Measurements from ENCODE around the gene CSNK1A1. TPM values are rescaled to one million over a fixed set of nuclear protein-coding genes. Genes with fewer than 3 reads are reported as not detected.
"Not testable (repeated sequence)": the region's sequence is repeated elsewhere in the genome, so short reads cannot be mapped to it uniquely, and the experiment has no call there.

The CSNK1A1 gene
- total RNA-seq, 8 experiments from 2014 or later = 196 to 391 (median 279) TPM

DNA sequence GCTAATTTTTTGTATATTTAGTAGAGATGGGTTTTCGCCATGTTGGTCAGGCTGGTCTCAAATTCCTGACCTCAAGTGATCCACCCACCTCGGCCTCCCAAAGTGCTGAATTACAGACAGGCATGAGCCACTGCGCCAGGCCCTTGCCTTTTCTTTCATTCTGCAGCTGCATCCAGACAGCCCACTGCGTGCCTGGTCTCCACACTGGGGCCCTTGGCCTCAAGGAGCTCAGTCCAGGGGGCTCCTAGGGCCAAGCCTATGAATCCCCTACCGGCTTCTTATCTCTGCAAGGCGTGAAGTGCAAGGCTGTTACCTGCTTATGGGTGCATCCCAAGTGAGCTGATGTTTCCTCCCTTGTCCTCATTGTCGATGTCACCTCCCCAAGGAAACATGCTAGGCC, 78.8 kb downstream of the CSNK1A1 start:
- H3K4me1 ChIP-seq (replicated peaks in 1 of 2) = peaks cover 11 to 17% of the 10 kb centered on the region in 2 donors
- H3K27ac ChIP-seq = no peak overlapping the region
- ATAC-seq (replicated peaks in 6 of 8) = no peak
- H3K4me3 ChIP-seq = no peak overlapping the region
- WGBS, 10 experiments = 60 to 100% (median 85%) methylated on average over 1 to 5 of the region's 7 CpGs; no CpG with 5 or more reads in 5 of the 10 experiments
- in situ Hi-C loops (cut with MboI; ENCODE audit: low pct_unique_long_range_greater_than_20kb in 2 of 9, low sequenced_read_pairs in 9 of 9, unreplicated experiment in 9 of 9) = no loop called here

DNA sequence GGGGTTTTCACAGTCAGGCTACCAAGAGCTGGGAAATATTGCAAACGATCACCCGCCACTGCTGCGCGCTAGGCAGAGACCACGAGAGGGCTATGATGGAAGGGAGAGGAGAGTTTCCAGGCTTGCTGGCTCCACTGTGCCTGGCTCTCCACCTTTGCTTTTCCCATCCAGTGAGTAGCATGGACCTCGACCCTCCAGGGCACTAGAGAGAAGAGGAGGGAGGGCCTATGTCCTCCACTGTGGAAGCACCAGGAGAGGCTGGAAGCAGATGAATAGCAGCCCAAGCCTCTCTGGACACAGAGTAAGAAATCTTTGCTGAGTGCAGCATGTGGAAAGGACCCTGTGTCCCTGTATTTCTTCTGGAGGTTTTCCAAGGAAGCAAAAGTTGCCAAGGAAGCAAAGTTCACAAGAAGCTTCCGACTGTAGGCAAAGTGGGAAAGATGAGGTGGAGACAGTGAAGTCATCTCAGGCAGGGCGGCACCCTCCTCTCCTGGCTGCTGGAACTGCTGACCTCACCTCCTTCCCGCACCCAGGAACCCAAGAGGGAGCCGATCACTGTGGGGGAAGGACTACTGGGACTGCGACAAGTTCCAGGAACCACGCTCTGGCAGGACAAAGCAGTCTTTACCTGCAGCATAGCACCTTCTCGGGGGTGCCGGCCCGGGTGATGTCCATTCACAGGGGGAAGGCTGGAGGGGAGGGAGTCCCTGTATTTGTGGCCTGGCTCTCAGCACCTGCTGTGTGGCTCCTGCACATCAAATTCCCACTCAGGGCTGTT, 79.6 kb downstream of the CSNK1A1 start:
- in situ Hi-C loops (cut with MboI; ENCODE audit: low pct_unique_long_range_greater_than_20kb in 2 of 9, low sequenced_read_pairs in 9 of 9, unreplicated experiment in 9 of 9) = no loop called here

DNA sequence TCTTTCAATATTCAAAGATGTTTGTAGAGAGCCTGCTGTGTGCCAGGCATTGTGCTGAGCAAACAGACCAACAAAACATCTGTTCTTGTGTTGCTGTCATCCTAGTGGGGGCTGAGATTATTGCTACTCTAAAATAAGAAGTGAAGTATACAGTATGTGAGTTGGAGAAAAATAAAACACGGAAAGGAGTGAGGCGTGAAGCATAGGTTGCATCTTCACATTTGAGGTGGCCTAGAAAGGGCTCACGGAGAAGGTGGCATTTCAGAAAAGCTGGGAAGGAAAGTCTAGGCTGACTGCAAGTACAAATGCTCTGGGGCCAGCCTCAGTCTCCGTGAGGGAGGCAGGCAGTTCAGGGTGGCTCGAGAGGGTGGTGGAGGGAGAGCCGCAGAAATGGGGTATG, 80.3 kb downstream of the CSNK1A1 start:
- in situ Hi-C loops (cut with MboI; ENCODE audit: low pct_unique_long_range_greater_than_20kb in 2 of 9, low sequenced_read_pairs in 9 of 9, unreplicated experiment in 9 of 9) = no loop called here
- Histone ChIP-seq H3K27ac (no peak overlapping the region), H3K4me1 (replicated peaks in 1 of 2) (peaks cover 12 to 19% of the 10 kb centered on the region in 2 donors), H3K4me3 (no peak overlapping the region)
- peak in 3 of 8 experiments; percentile 4 to 27 (median 5) for ATAC-seq (replicated peaks in 6 of 8)
- 60 to 100% (median 92%) methylated on average over 1 to 6 of the region's 6 CpGs for WGBS, 10 experiments

More for the DNA sequence above, 79.6 kb downstream of the CSNK1A1 start:
- peak; percentile 69 to 88 (median 84) for ATAC-seq (replicated peaks in 6 of 8)
- Histone ChIP-seq H3K4me3 (no peak overlapping the region), H3K27ac (no peak overlapping the region), H3K4me1 (replicated peaks in 1 of 2) (peaks cover 11 to 20% of the 10 kb centered on the region in 2 donors)
- WGBS, 10 experiments = 0 to 82% (median 74%) methylated on average over 1 to 9 of the region's 15 CpGs; no CpG with 5 or more reads in 4 of the 10 experiments

DNA sequence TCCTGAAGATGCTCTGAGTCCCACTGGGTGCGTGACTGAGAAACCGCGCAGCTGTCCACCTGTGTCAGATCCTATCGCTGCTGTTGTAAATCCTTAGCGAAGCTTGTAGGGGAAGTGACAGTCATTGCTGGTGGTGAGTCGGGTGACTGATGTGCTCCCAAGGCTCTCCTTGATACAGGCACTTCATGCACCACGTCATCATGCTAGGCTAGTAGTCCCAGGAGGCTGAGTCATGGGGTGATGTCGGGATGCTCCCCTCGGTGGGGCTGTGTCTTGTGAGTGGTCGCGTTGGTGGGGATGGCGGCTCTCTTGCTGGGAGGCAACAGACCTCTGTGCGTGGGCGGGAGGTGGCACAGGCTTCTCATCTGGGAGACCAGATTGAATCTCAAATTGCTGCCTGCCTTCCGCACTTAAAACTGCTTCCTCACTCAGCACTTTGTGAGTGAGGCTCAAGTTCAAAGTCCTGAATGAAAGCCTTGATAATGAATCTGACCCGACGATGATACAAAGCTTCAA, 84.7 kb downstream of the CSNK1A1 start:
- ATAC-seq (replicated peaks in 6 of 8) = peak; percentile 17 to 98 (median 97)
- in situ Hi-C loops (cut with MboI; ENCODE audit: low pct_unique_long_range_greater_than_20kb in 2 of 9, low sequenced_read_pairs in 9 of 9, unreplicated experiment in 9 of 9) = no loop called here
- H3K4me3 ChIP-seq = no peak overlapping the region
- WGBS, 10 experiments = 11 to 65% (median 27%) methylated on average over 3 to 5 of the region's 17 CpGs; no CpG with 5 or more reads in 3 of the 10 experiments
- peak overlapping the region; percentile 42 to 77 for H3K27ac ChIP-seq
- H3K4me1 ChIP-seq (replicated peaks in 1 of 2) = peaks cover 8 to 11% of the 10 kb centered on the region in 2 donors

DNA sequence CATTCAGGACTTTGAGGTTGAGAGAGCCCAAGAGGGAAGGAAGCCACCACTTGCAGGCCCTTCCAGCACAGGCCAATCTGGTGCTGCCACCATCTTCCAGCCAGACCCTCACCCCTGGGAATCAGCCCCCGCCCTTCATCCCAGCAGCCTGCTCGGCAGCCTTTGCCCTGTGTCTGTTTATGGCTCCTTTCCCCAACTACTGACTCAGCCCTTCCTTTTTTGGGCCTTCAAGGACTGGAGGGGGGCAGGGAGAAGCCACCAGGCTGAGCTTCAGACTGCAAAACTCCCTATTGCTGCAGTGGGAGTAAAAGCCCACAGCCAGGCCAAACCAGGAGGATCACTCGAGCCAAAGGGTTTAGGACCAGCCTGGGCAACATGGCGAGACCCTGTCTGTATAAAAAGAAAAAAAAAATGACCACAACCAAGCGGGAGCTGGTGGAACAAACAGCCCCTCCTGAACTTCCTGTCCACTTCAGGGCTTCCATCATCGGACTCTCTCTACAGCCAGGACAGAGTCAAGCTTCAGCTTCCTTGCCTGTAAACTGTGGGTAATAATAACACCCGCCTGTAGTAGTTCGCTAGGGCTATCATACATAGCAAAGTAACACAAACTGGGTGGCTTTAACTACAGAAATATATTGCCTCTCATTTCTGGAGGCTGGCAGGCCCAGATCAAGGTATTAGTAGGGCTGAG, 86.3 kb downstream of the CSNK1A1 start:
- H3K4me1 ChIP-seq (replicated peaks in 1 of 2) = peaks cover 8 to 10% of the 10 kb centered on the region in 2 donors
- peak in 1 of 8 experiments; percentile 28 for ATAC-seq (replicated peaks in 6 of 8)
- 70 to 93% (median 85%) methylated on average over 2 to 4 of the region's 8 CpGs; no CpG with 5 or more reads in 4 of the 10 experiments for WGBS, 10 experiments
- H3K4me3 ChIP-seq = no peak overlapping the region
- H3K27ac ChIP-seq = peak overlapping the region in 1 of 2 donors; percentile 30
- in situ Hi-C loops (cut with MboI; ENCODE audit: low pct_unique_long_range_greater_than_20kb in 2 of 9, low sequenced_read_pairs in 9 of 9, unreplicated experiment in 9 of 9) = no loop called here

DNA sequence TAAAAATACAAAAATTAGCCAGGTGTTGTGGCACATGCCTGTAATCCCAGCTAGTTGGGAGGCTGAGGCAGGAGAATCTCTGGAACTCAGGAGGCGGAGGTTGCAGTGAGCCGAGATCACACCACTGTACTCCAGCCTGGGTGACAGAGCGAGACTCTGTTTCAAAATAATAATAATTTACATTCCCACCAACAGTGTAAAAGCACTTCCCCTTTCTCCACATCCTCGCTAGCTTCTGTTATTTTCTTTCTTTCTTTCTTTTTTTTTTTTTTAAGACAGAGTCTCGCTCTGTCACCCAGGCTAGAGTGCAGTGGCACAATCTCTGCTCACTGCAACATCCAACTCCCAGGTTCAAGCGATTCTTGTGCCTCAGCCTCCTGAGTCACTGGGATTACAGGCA, 89.3 kb downstream of the CSNK1A1 start:
- ATAC-seq (replicated peaks in 6 of 8); in situ Hi-C loops (cut with MboI; ENCODE audit: low pct_unique_long_range_greater_than_20kb in 2 of 9, low sequenced_read_pairs in 9 of 9, unreplicated experiment in 9 of 9); H3K4me3 ChIP-seq; H3K27ac ChIP-seq; H3K4me1 ChIP-seq (replicated peaks in 1 of 2): not testable (repeated sequence)
- WGBS, 10 experiments = 78 to 100% (median 94%) methylated on average over 1 to 5 of the region's 6 CpGs

DNA sequence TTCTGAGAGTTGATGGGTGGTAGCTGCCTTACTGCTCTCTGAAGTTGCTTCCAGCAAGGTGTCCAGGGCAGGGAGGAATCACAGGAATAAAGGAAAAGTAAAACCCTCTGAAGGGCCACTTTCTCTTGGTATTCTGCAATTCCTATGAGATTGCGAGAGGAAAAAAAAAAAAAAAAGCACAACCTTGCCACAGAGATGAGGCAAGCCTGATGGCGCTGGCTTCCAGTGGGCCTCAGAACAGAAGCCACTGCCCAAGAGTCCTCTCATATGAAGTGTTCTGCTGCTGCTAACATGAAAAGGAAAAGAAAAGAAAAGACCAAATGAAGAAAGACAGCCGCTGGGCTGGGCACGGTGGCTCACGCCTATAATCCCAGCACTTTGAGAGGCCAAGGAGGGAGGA, 91.3 kb downstream of the CSNK1A1 start:
- 67 to 100% (median 89%) methylated on average over 1 to 5 of the region's 5 CpGs; no CpG with 5 or more reads in 1 of the 10 experiments for WGBS, 10 experiments
- no peak for ATAC-seq (replicated peaks in 6 of 8)
- Histone ChIP-seq H3K4me3 (no peak overlapping the region), H3K27ac (no peak overlapping the region), H3K4me1 (replicated peaks in 1 of 2) (peaks cover 0 to 3% of the 10 kb centered on the region in 2 donors)
- in situ Hi-C loops (cut with MboI; ENCODE audit: low pct_unique_long_range_greater_than_20kb in 2 of 9, low sequenced_read_pairs in 9 of 9, unreplicated experiment in 9 of 9) = no loop called here

DNA sequence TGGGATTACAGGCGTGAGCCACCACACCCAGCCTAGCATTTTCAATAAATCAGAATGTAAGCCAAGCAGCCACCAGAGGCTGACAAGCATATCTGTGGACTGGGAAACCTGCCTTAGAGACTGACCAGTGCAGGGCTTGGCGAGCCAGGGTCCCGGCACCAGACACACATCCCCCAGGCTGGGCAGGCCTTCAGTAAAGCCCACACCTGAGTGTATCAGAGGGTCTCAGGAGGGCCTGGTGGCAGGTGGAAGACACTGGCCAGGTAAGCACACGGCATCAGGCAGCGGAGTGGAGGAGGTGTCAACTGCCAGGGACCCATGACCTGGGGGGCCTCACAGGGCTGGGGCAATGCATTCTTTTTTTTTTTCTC, 93.9 kb downstream of the CSNK1A1 start:
- Histone ChIP-seq H3K27ac (no peak overlapping the region), H3K4me3 (no peak overlapping the region), H3K4me1 (replicated peaks in 1 of 2) (peaks cover 0 to 3% of the 10 kb centered on the region in 2 donors)
- 67 to 100% (median 100%) methylated on average over 1 to 4 of the region's 5 CpGs; no CpG with 5 or more reads in 7 of the 10 experiments for WGBS, 10 experiments
- in situ Hi-C loops (cut with MboI; ENCODE audit: low pct_unique_long_range_greater_than_20kb in 2 of 9, low sequenced_read_pairs in 9 of 9, unreplicated experiment in 9 of 9) = no loop called here
- ATAC-seq (replicated peaks in 6 of 8) = no peak

DNA sequence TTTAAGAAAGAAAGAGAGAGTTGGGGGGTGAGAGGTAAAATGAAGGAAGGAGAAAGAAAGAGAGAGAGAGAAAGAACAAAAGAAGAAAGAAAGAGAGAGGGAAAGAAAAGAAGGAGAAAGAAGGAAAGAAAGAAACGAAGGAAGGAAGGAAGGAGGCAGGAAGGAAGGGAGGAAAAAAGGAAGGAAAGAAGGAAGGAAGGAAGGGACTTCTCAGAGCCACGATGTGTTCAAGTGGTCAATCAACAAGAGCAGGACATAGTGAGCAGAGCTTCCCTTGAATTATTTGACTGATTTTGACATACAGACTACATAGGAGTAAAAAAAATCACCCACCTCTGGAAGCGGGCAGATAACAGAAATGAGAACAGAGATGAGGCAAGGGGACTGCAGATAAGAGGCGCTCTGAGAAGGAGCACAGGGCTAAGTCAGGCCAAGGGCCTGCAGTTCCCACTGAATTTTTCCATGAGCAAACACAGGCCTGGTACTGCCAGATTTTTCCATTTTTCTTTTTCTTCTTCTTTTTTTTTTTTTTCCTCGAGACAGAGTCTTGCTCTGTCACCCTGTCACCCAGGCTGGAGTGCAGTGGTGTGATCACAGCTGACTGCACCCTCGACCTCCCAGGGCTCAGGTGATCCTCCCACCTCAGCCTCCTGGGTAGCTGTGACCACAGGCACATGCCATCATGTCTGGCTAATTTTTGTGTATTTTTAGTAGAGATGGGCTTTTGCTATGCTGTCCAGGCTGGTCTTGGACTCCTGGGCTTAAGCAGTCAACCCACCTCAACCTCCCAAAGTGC, 94.4 kb downstream of the CSNK1A1 start:
- peaks cover 0 to 9% of the 10 kb centered on the region in 2 donors for H3K4me1 ChIP-seq (replicated peaks in 1 of 2)
- ATAC-seq (replicated peaks in 6 of 8) = no peak
- no peak overlapping the region for H3K27ac ChIP-seq
- in situ Hi-C loops (cut with MboI; ENCODE audit: low pct_unique_long_range_greater_than_20kb in 2 of 9, low sequenced_read_pairs in 9 of 9, unreplicated experiment in 9 of 9) = no loop called here
- no peak overlapping the region for H3K4me3 ChIP-seq
- 60 to 90% (median 72%) methylated on average over 1 to 5 of the region's 6 CpGs for WGBS, 10 experiments

DNA sequence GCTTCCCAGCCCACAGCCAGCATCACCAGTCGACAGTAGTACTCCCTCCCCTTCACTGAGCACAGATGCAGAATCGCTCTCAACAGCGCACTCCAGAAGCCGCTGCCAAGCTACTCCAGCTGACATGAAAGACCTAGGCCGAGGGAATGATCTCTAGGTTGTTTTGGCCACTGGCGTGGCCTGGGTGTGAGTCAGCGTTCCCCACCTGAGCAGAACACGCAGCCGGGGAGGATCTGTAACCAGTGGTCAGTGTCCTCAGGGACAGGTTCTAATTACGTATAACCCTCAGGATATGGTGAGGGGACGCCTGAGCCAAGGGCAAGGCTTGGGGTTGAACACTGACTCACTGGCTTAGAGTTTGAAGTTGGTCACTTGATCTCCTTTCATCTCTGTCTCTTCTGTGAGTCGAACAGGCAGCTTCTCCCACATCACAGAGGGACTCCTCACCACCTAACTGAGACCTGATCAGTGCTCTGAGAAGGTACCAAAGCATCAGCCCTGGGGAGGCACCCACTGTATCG, 95.3 kb downstream of the CSNK1A1 start:
- H3K27ac ChIP-seq = peak overlapping the region in 1 of 2 donors; percentile 52
- H3K4me1 ChIP-seq (replicated peaks in 1 of 2) = peaks cover 0 to 13% of the 10 kb centered on the region in 2 donors
- in situ Hi-C loops (cut with MboI; ENCODE audit: low pct_unique_long_range_greater_than_20kb in 2 of 9, low sequenced_read_pairs in 9 of 9, unreplicated experiment in 9 of 9) = no loop called here
- no peak overlapping the region for H3K4me3 ChIP-seq
- 33 to 89% (median 81%) methylated on average over 1 to 10 of the region's 13 CpGs; no CpG with 5 or more reads in 4 of the 10 experiments for WGBS, 10 experiments
- peak in 7 of 8 experiments; percentile 48 to 70 (median 68) for ATAC-seq (replicated peaks in 6 of 8)

DNA sequence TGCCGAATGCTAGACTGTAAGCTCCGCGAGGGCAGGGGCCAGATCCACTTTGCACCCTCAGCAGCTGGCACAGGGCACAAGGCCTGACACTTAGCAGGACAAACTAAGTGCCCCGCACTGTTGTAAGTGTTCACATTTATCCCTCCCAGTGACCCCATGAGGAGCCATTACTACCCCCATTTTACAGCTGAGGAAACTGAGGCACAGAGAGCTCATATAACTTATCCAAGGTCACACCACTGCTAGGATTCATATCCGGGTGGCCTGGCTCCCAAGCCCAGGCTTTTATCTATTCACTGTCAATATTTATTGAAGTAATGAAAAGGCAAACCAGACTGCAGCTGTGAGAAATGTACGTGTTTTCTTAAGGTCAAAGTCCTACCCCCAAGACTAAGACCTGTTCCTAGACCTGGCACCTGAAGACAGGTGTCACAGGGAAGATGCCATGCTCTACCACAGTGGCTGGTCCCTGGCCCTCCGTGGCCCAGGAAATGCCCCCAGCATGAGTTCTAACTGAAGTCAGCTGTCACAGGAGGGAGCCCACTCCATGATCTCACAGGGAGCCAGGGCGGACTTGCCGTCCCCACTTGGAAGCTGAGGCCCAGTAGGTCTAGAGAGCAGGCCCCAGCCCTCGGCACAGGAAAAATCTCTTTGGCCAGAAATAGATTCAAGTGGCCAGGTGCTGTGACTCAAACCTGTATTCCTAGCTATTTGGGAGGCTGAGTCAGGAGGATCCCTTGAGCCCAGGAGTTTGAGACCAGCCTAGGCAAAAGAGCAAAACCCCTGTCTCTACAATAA, 97.4 kb downstream of the CSNK1A1 start:
- no peak for ATAC-seq (replicated peaks in 6 of 8)
- Histone ChIP-seq H3K4me3 (no peak overlapping the region), H3K4me1 (replicated peaks in 1 of 2) (peaks cover 0 to 13% of the 10 kb centered on the region in 2 donors), H3K27ac (no peak overlapping the region)
- in situ Hi-C loops (cut with MboI; ENCODE audit: low pct_unique_long_range_greater_than_20kb in 2 of 9, low sequenced_read_pairs in 9 of 9, unreplicated experiment in 9 of 9) = no loop called here
- WGBS, 10 experiments = 55 to 100% (median 89%) methylated on average over 1 to 7 of the region's 10 CpGs; no CpG with 5 or more reads in 4 of the 10 experiments
